Aortic smooth muscle cell (primary cell): ENCODE measurements around the gene SSX4B. TPM values are rescaled to one million over a fixed set of nuclear protein-coding genes. Genes with fewer than 3 reads are reported as not detected.

Source experiments
- total RNA-seq: library from RNA; depleted of rRNA; stranded (reverse); fragments of >200 nt; gene quantifications from 2 replicates; pipeline ENCODE4 v1.2.3, GENCODE V29; 2014

The SSX4B gene, protein sequence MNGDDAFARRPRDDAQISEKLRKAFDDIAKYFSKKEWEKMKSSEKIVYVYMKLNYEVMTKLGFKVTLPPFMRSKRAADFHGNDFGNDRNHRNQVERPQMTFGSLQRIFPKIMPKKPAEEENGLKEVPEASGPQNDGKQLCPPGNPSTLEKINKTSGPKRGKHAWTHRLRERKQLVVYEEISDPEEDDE
- total RNA-seq, result not detected in 2 replicates

DNA sequence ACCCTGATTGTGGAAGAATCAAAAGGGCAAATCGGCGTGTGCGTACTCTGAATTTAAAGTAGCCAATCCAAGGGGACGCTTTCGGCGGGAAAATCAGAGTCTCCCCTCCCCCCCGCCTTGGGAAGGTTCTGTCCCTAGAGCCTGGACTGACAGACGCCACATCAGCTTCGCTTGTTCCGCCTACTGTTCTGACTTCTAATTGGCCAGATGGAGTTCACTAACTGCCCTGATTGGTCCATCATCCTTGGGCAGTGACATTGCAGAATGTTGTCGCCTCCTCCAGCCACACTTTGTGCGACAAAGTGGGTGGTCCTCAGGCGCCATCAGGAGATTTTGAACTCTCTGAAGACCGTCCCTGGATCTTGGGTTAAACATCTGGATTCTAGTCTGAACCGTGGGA lies at the start of gene SSX4B:
SSX4B (minus strand) TSS at position 101 of the 400 bp plus-strand sequence. CDS start 588 bp downstream, outside the sequence.

GRCh38 chrX:48383239-48383638 lies 28.5 kb downstream of the SSX4B start, which contains the start of gene SSX4:
Gene SSX4 (plus strand): TSS chrX:48383539. CDS start chrX:48384054, 515 bp downstream.

DNA sequence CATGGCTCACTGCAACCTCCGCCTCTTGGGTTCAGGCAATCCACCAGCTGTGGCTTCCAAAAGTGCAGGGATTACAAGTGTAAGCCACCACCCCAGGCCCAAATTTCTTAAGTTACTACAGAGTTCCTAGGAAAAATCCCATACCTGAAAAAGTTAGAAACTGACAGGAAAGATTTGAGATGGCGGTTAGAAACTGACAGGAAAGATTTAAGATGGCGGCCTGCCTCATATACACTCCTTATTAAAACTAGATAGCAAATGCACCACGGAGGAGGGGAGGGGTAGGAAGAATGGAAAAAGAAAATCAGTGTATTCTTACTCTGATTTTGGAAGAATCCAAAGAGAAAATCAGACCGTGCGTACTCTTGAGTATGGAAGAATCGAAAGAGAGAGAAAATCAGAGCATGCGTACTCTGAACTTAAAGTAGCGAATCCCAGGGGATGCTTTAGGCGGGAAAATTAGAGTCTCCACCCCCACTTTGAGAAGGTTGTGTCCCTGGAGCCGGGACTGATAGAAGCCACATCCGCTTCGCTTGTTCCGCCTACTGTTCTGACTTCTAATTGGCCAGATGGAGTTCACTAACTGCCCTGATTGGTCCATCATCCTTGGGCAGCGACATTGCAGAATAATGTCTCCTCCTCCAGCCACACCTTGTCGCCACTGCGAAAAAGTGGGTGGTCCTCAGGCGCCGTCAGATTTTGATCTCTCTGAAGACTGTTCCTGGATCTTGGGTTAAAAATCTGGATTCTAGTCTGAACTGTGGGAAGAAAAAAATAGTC lies 55.3 kb downstream of the SSX4B start, which contains the start of gene SSX3:
SSX3 (minus strand) TSS at position 389 of the 780 bp plus-strand sequence. CDS start 1,454 bp downstream, outside the sequence.

Other genes starting within 250 kb of the SSX4B start
- gene SSX5, start 215.2 kb downstream of the SSX4B start, total RNA-seq, result not detected in 2 replicates
- gene SSX1, start 156.6 kb downstream of the SSX4B start, total RNA-seq, result not detected in 2 replicates
- not detected in 2 replicates for gene SSX3, start 55.3 kb downstream of the SSX4B start, total RNA-seq
- gene SSX4, start 28.4 kb downstream of the SSX4B start, total RNA-seq, result not detected in 2 replicates
- gene SLC38A5, start 58.3 kb upstream of the SSX4B start, total RNA-seq, result 14.2 and 21.1 TPM in 2 replicates
- gene FTSJ1, start 64.2 kb upstream of the SSX4B start, total RNA-seq, result 34.9 and 49.0 TPM in 2 replicates
- gene PORCN, start 97.0 kb upstream of the SSX4B start, total RNA-seq, result 8.2 and 11.0 TPM in 2 replicates
- 62.8 and 84.9 TPM in 2 replicates for gene EBP, start 109.8 kb upstream of the SSX4B start, total RNA-seq
- 5.4 and 6.0 TPM in 2 replicates for gene TBC1D25, start 127.8 kb upstream of the SSX4B start, total RNA-seq
- gene RBM3, start 162.5 kb upstream of the SSX4B start, total RNA-seq, result 301 and 362 TPM in 2 replicates
- gene WDR13, start 185.5 kb upstream of the SSX4B start, total RNA-seq, result 146 and 154 TPM in 2 replicates